Right lobe of liver (tissue), 6 donors: ENCODE data around the gene PLAC9. TPM values are rescaled to one million over a fixed set of nuclear protein-coding genes. Genes with fewer than 3 reads are reported as not detected.
A peak's percentile ranks its signal among the peaks of the same experiment; 100 is the strongest.

Experiments used
- ATAC-seq, 4 donors: fragments of 200-7000 bp; cut with Tn5 transposase; one replicate each; pipeline ENCODE4 v1.9.1; 2020; ENCODE audit warnings: mild to moderate bottlenecking in 4 of 4, moderate library complexity in 4 of 4
- DNase-seq, 3 donors: peaks; one replicate each; pipeline ENCODE4 v3.0.0-alpha.2; 2020
- H3K27ac ChIP-seq, 3 donors: fragments of 200-600 bp; one replicate each; pipeline ENCODE4 v1.8.0; 2022
- H3K27me3 ChIP-seq, 2 donors: fragments of 200-600 bp; one replicate each; pipeline ENCODE4 v1.8.0; 2022
- H3K36me3 ChIP-seq, 4 donors: fragments of 200-600 bp; sonication (generic) in 1 of 4; one replicate each; pipeline versions ENCODE4 v1.5.1 to v1.8.0; 2017 to 2022; ENCODE audit warnings: control low read depth in 1 of 4
- H3K4me1 ChIP-seq, 4 donors: fragments of 200-600 bp; sonication (generic) in 1 of 4; one replicate each; pipeline versions ENCODE4 v1.5.1 to v1.8.0; 2017 to 2022; ENCODE audit warnings: control low read depth in 1 of 4
- H3K4me3 ChIP-seq, 3 donors: fragments of 200-600 bp; one replicate each; pipeline ENCODE4 v1.8.0; 2022
- H3K9me3 ChIP-seq, 4 donors: fragments of 200-600 bp; sonication (generic) in 1 of 4; one replicate each; pipeline versions ENCODE4 v1.5.1 to v1.8.0; 2017 to 2022; ENCODE audit warnings: control low read depth in 1 of 4
- POLR2A ChIP-seq: fragments of 450-650 bp; IDR thresholded peaks from one replicate; pipeline ENCODE4 v1.6.1; 2017; ENCODE audit warnings: antibody characterized with exemption, mild to moderate bottlenecking
- WGBS: methylation state at CpG from one replicate; pipeline ENCODE4 v1.1.6; 2018; ENCODE audit warnings: low coverage, low lambda C conversion rate; ENCODE audit not compliant: insufficient coverage; ENCODE audit errors: missing lambda C conversion rate; 5-methylcytosine and 5-hydroxymethylcytosine counted together
- intact Hi-C, 2 donors: fragments of 100-400 bp; cut with DNase I; formaldehyde crosslinking; loops; one replicate each; pipeline versions ENCODE4 v1.11.2 to v1.14.1; 2022
- total RNA-seq, 6 experiments: library from RNA; depleted of rRNA in 2 of 6; stranded (reverse); fragments of >200 nt in 2 of 6; fragmentation: NEBNext Ultra II Directional in 3 of 6; extraction: Animal tissue kit (Norgen Biotek cat#: 25700) in 3 of 6; gene quantifications; one replicate each; pipeline versions ENCODE4 v1.1.0 to v1.2.4, GENCODE V29; 2016 to 2023
- TF ChIP-seq, protein P1 (sequence below), 4 donors: fragments of 200-600 bp in 3 of 4; fragments of 450-650 bp in 1 of 4; IDR thresholded peaks; one replicate each; pipeline versions ENCODE4 v1.5.1 to v1.8.0; 2016 to 2022; ENCODE audit warnings: antibody characterized with exemption in 4 of 4, mild to moderate bottlenecking in 2 of 4
- donor health status: DM: no; HTN: yes; CAD: no.
- donor health status: DM: no; HTN: no; CAD: no.
- donor health status: DM: no; HTN: no; CAD: no.
- donor health status: DM: no; HTN: yes; CAD: no.
- donor health status: DM: no; HTN: yes; CAD: no.

Gene PLAC9
- total RNA-seq, 6 experiments from 2014 or later: 0.78 to 3.9 (median 2.2) TPM; not detected in 1

DNA sequence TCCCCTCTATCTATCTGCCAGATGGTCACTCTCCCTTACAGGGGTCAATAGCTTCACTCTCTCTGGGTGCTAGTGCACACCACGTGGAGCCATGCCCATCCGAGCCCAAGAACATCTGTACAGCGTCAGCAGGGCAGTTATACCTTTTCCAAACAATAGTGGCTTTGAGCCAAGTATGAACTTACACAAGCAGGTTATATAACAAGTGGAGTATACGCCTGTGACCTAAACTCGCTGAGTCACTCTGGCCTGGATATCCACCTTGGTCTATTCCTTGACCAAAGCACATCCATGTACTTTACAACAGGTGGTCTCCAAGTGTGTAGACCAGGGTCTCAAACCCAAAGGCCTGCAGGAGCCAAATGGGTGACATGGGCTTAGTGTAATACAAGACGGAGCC is 20.3 kb downstream of the PLAC9 start:
- no peak overlapping the region for H3K27ac ChIP-seq
- no peak overlapping the region for H3K4me3 ChIP-seq

GRCh38 chr10:80153460-80153859 is 20.9 kb downstream of the PLAC9 start:
- H3K27me3 ChIP-seq: no peaks in the 10 kb centered on the region
- peaks cover 0 to 50% (median 15%) of the 10 kb centered on the region in 4 donors for H3K36me3 ChIP-seq
- no peak for TF ChIP-seq POLR2A
- TF ChIP-seq, protein P1, sequence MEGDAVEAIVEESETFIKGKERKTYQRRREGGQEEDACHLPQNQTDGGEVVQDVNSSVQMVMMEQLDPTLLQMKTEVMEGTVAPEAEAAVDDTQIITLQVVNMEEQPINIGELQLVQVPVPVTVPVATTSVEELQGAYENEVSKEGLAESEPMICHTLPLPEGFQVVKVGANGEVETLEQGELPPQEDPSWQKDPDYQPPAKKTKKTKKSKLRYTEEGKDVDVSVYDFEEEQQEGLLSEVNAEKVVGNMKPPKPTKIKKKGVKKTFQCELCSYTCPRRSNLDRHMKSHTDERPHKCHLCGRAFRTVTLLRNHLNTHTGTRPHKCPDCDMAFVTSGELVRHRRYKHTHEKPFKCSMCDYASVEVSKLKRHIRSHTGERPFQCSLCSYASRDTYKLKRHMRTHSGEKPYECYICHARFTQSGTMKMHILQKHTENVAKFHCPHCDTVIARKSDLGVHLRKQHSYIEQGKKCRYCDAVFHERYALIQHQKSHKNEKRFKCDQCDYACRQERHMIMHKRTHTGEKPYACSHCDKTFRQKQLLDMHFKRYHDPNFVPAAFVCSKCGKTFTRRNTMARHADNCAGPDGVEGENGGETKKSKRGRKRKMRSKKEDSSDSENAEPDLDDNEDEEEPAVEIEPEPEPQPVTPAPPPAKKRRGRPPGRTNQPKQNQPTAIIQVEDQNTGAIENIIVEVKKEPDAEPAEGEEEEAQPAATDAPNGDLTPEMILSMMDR (IDR thresholded peaks at IDR 0.05): no peak
- H3K4me3 ChIP-seq: no peak overlapping the region
- no peaks in the 10 kb centered on the region for H3K4me1 ChIP-seq
- H3K27ac ChIP-seq: no peak overlapping the region
- 0% methylated on average over 1 of the region's 3 CpGs for WGBS
- peak in 1 of 3 donors; percentile 15 for DNase-seq
- no peaks in the 10 kb centered on the region for H3K9me3 ChIP-seq
- intact Hi-C loops: loop anchor here in 1 of 2 donors (10.0 kb wide), 1 partner anchor 51 kb away; the partner anchor contains the start of gene ANXA11
- peak in 1 of 4 donors; percentile 15 for ATAC-seq

More for the DNA sequence above, 20.3 kb downstream of the PLAC9 start:
- intact Hi-C loops: loop anchor here in 1 of 2 donors (10.0 kb wide), 1 partner anchor 52 kb away; the partner anchor contains the start of gene ANXA11
- no peaks in the 10 kb centered on the region for H3K27me3 ChIP-seq
- WGBS: 87% methylated on average over 4 of the region's 6 CpGs
- TF ChIP-seq POLR2A: no peak
- TF ChIP-seq, protein P1 (IDR thresholded peaks at IDR 0.05): no peak
- peaks cover 0 to 44% (median 11%) of the 10 kb centered on the region in 4 donors for H3K36me3 ChIP-seq
- H3K9me3 ChIP-seq: no peaks in the 10 kb centered on the region
- ATAC-seq: no peak
- H3K4me1 ChIP-seq: no peaks in the 10 kb centered on the region
- no peak for DNase-seq

DNA sequence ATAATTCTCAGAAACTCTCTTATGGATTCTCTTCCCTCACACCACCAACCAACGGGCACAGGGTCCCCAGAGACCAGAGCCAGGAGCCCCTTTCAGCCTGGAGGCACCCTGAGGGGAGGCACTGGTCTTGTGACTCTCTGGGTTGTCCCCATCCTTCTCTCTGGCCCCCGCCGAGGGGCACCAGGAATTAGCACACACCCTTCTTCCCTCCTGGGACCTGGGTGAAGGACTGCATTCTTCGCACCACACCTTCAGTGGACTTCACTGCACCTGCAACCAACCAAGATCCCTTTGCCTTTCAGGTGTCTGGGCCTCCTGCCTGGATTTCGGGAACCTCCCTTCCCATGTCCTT is 22.1 kb downstream of the PLAC9 start:
- intact Hi-C loops: loop anchor here in 1 of 2 donors (10.0 kb wide), 1 partner anchor 50 kb away; the partner anchor contains the start of gene ANXA11
- H3K36me3 ChIP-seq: peaks cover 0 to 60% (median 15%) of the 10 kb centered on the region in 4 donors
- H3K9me3 ChIP-seq: no peaks in the 10 kb centered on the region
- 93% methylated on average over 4 of the region's 5 CpGs for WGBS
- H3K4me3 ChIP-seq: no peak overlapping the region
- no peak for ATAC-seq
- no peaks in the 10 kb centered on the region for H3K4me1 ChIP-seq
- no peak overlapping the region for H3K27ac ChIP-seq
- DNase-seq: no peak
- TF ChIP-seq, protein P1 (IDR thresholded peaks at IDR 0.05): no peak
- no peak for TF ChIP-seq POLR2A
- H3K27me3 ChIP-seq: no peaks in the 10 kb centered on the region

- Histone ChIP-seq H3K4me1 (no peaks in the 10 kb centered on the region), H3K27me3 (no peaks in the 10 kb centered on the region), H3K36me3 (peaks cover 0 to 66% (median 15%) of the 10 kb centered on the region in 4 donors), H3K9me3 (no peaks in the 10 kb centered on the region), H3K4me3 (no peak overlapping the region), H3K27ac (no peak overlapping the region)
- DNase-seq (no peak), ATAC-seq (no peak)
- intact Hi-C loops: loop anchor here in 1 of 2 donors (10.0 kb wide), 1 partner anchor 50 kb away; the partner anchor contains the start of gene ANXA11
- TF ChIP-seq, protein P1 (IDR thresholded peaks at IDR 0.05): no peak
- TF ChIP-seq POLR2A: no peak
- 77% methylated on average over 8 of the region's 10 CpGs for WGBS
Observed at GRCh38 chr10:80154978-80155695, 22.6 kb downstream of the PLAC9 start.
